WTC11 (cell line): Measurements from ENCODE around the gene ERVMER34-1. TPM values are rescaled to one million over a fixed set of nuclear protein-coding genes. Genes with fewer than 3 reads are reported as not detected.

Source experiments
- CBFB ChIP-seq: sonication (generic); formaldehyde crosslinking; IDR thresholded peaks from 2 replicates; pipeline ENCODE4 v1.8.1; 2022; ENCODE audit warnings: mild to moderate bottlenecking, low read depth, missing genetic modification reagents
- ETV6 ChIP-seq: sonication (generic); formaldehyde crosslinking; IDR thresholded peaks from 2 replicates; pipeline ENCODE4 v1.8.1; 2022; ENCODE audit warnings: mild to moderate bottlenecking, missing genetic modification reagents
- GRHL2 ChIP-seq: fragments of 250-450 bp; sonication (Bioruptor Pico); IDR thresholded peaks from 2 replicates; pipeline ENCODE4 v1.8.0; 2022; ENCODE audit warnings: mild to moderate bottlenecking, moderate library complexity; ENCODE audit not compliant: insufficient replicate concordance, severe bottlenecking
- GTF2I ChIP-seq: fragments of 250-450 bp; sonication (Bioruptor Pico); conservative IDR thresholded peaks from 2 replicates; pipeline ENCODE4 v1.4.0; 2021; ENCODE audit warnings: mild to moderate bottlenecking
- HMGA2 ChIP-seq: fragments of 250-450 bp; sonication (Bioruptor Pico); IDR thresholded peaks from 2 replicates; pipeline ENCODE4 v1.4.0; 2021; ENCODE audit warnings: mild to moderate bottlenecking, moderate library complexity
- MXD4 ChIP-seq: fragments of 250-450 bp; sonication (Bioruptor Pico); IDR thresholded peaks from 2 replicates; pipeline ENCODE4 v1.8.0; 2021; ENCODE audit warnings: mild to moderate bottlenecking, moderate library complexity, borderline replicate concordance
- NR2C2 ChIP-seq: sonication (generic); formaldehyde crosslinking; IDR thresholded peaks from 2 replicates; pipeline ENCODE4 v1.8.0; 2022; ENCODE audit warnings: mild to moderate bottlenecking, missing genetic modification reagents
- NR3C1 ChIP-seq: sonication (generic); formaldehyde crosslinking; conservative IDR thresholded peaks from 2 replicates; pipeline ENCODE4 v1.8.1; 2023; ENCODE audit warnings: low read depth, mild to moderate bottlenecking, missing genetic modification reagents
- SMAD4 ChIP-seq: sonication (generic); formaldehyde crosslinking; IDR thresholded peaks from 2 replicates; pipeline ENCODE4 v1.8.0; 2022; ENCODE audit warnings: mild to moderate bottlenecking, missing genetic modification reagents
- SOX15 ChIP-seq: fragments of 250-450 bp; sonication (Bioruptor Pico); IDR thresholded peaks from 2 replicates; pipeline ENCODE4 v1.9.0; 2021; ENCODE audit warnings: mild to moderate bottlenecking
- SP1 ChIP-seq: sonication (generic); formaldehyde crosslinking; conservative IDR thresholded peaks from 2 replicates; pipeline ENCODE4 v1.8.1; 2022; ENCODE audit warnings: missing genetic modification reagents
- ZNF138 ChIP-seq: sonication (generic); formaldehyde crosslinking; conservative IDR thresholded peaks from 2 replicates; pipeline ENCODE4 v1.8.1; 2022; ENCODE audit warnings: mild to moderate bottlenecking, moderate library complexity, missing genetic modification reagents
- ZNF263 ChIP-seq: sonication (generic); formaldehyde crosslinking; IDR thresholded peaks from 2 replicates; pipeline ENCODE4 v1.8.1; 2022; ENCODE audit warnings: low read depth, mild to moderate bottlenecking, moderate library complexity, missing genetic modification reagents
- ZNF317 ChIP-seq: sonication (generic); formaldehyde crosslinking; IDR thresholded peaks from 2 replicates; pipeline ENCODE4 v1.8.1; 2023; ENCODE audit warnings: low read depth, mild to moderate bottlenecking, moderate library complexity, missing genetic modification reagents, borderline replicate concordance
- total RNA-seq: library from RNA; stranded (reverse); gene quantifications from 3 replicates; pipeline ENCODE4 v1.2.3, GENCODE V29; 2021
- TF ChIP-seq, protein P1 (sequence below): fragments of 250-450 bp; sonication (Bioruptor Pico); IDR thresholded peaks from 2 replicates; pipeline ENCODE4 v1.9.0; 2021; ENCODE audit warnings: mild to moderate bottlenecking
- TF ChIP-seq, protein P2 (sequence below): sonication (generic); formaldehyde crosslinking; IDR thresholded peaks from 2 replicates; pipeline ENCODE4 v1.8.1; 2023; ENCODE audit warnings: mild to moderate bottlenecking, missing genetic modification reagents
- TF ChIP-seq, protein P3 (sequence below): sonication (generic); formaldehyde crosslinking; IDR thresholded peaks from 2 replicates; pipeline ENCODE4 v1.8.1; 2023; ENCODE audit warnings: mild to moderate bottlenecking, missing genetic modification reagents, moderate library complexity
- TF ChIP-seq, protein P4 (sequence below): sonication (generic); formaldehyde crosslinking; IDR thresholded peaks from 2 replicates; pipeline ENCODE4 v1.8.1; 2022; ENCODE audit warnings: missing genetic modification reagents, borderline replicate concordance
- TF ChIP-seq, protein P5 (sequence below): sonication (generic); formaldehyde crosslinking; IDR thresholded peaks from 2 replicates; pipeline ENCODE4 v1.8.0; 2023; ENCODE audit warnings: missing genetic modification reagents
- TF ChIP-seq, protein P6 (sequence below): sonication (generic); formaldehyde crosslinking; IDR thresholded peaks from 2 replicates; pipeline ENCODE4 v1.8.0; 2022; ENCODE audit warnings: missing genetic modification reagents
- TF ChIP-seq, protein P7 (sequence below): sonication (generic); formaldehyde crosslinking; IDR thresholded peaks from 2 replicates; pipeline ENCODE4 v1.8.0; 2022; ENCODE audit warnings: mild to moderate bottlenecking, missing genetic modification reagents

Gene ERVMER34-1
- total RNA-seq, 1 experiment from 2014 or later = 14.6 TPM

DNA sequence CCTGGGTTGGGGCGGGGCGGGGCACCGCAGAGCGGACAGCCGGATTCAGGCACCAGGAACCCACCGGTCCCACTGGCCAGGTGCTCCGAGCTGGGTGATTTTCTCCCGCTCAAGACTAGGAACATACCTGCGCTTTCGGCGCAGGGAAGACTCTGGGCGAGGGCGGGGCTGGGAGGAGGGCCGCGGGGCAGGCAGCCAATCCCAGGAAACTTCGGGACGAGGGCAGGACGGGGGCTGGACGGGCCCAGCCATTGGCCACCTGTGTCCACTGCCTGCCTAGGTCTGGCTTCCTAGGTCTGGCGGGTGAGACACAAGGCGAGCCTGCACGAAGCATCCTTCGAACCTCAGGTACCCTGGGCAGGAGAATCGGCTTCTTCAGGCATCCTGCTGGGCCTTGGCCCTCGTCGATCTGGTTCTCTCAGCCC, 274 bp upstream of the ERVMER34-1 start (continued):
- TF ChIP-seq, protein P1, sequence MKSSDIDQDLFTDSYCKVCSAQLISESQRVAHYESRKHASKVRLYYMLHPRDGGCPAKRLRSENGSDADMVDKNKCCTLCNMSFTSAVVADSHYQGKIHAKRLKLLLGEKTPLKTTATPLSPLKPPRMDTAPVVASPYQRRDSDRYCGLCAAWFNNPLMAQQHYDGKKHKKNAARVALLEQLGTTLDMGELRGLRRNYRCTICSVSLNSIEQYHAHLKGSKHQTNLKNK (CRISPR knock-in tag) = no peak
- TF ChIP-seq, protein P2, sequence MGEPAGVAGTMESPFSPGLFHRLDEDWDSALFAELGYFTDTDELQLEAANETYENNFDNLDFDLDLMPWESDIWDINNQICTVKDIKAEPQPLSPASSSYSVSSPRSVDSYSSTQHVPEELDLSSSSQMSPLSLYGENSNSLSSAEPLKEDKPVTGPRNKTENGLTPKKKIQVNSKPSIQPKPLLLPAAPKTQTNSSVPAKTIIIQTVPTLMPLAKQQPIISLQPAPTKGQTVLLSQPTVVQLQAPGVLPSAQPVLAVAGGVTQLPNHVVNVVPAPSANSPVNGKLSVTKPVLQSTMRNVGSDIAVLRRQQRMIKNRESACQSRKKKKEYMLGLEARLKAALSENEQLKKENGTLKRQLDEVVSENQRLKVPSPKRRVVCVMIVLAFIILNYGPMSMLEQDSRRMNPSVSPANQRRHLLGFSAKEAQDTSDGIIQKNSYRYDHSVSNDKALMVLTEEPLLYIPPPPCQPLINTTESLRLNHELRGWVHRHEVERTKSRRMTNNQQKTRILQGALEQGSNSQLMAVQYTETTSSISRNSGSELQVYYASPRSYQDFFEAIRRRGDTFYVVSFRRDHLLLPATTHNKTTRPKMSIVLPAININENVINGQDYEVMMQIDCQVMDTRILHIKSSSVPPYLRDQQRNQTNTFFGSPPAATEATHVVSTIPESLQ (CRISPR knock-in tag) = no peak
- TF ChIP-seq, protein P3, sequence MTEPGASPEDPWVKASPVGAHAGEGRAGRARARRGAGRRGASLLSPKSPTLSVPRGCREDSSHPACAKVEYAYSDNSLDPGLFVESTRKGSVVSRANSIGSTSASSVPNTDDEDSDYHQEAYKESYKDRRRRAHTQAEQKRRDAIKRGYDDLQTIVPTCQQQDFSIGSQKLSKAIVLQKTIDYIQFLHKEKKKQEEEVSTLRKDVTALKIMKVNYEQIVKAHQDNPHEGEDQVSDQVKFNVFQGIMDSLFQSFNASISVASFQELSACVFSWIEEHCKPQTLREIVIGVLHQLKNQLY = no peak
- TF ChIP-seq SMAD4 (CRISPR knock-in tag) = no peak
- no peak for TF ChIP-seq GRHL2
- TF ChIP-seq, protein P4, sequence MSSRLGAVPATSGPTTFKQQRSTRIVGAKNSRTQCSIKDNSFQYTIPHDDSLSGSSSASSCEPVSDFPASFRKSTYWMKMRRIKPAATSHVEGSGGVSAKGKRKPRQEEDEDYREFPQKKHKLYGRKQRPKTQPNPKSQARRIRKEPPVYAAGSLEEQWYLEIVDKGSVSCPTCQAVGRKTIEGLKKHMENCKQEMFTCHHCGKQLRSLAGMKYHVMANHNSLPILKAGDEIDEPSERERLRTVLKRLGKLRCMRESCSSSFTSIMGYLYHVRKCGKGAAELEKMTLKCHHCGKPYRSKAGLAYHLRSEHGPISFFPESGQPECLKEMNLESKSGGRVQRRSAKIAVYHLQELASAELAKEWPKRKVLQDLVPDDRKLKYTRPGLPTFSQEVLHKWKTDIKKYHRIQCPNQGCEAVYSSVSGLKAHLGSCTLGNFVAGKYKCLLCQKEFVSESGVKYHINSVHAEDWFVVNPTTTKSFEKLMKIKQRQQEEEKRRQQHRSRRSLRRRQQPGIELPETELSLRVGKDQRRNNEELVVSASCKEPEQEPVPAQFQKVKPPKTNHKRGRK = no peak
- TF ChIP-seq, protein P5, sequence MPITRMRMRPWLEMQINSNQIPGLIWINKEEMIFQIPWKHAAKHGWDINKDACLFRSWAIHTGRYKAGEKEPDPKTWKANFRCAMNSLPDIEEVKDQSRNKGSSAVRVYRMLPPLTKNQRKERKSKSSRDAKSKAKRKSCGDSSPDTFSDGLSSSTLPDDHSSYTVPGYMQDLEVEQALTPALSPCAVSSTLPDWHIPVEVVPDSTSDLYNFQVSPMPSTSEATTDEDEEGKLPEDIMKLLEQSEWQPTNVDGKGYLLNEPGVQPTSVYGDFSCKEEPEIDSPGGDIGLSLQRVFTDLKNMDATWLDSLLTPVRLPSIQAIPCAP (CRISPR knock-in tag) = peak; percentile 70
- peak; percentile 84 for TF ChIP-seq SP1 (CRISPR knock-in tag)
- TF ChIP-seq ZNF263 (CRISPR knock-in tag) = peak; percentile 55; the same call in 1 of the 2 replicates
- peak; percentile 66; the same call in 1 of the 2 replicates for TF ChIP-seq NR2C2
- peak; percentile 92 for TF ChIP-seq ETV6 (CRISPR knock-in tag)
- TF ChIP-seq NR3C1 (CRISPR knock-in tag) = no peak
- no peak for TF ChIP-seq HMGA2 (CRISPR knock-in tag)
- 0 out of 2 replicates have a peak, but pooled peaks have one; percentile 29 for TF ChIP-seq ZNF317
- TF ChIP-seq, protein P6, sequence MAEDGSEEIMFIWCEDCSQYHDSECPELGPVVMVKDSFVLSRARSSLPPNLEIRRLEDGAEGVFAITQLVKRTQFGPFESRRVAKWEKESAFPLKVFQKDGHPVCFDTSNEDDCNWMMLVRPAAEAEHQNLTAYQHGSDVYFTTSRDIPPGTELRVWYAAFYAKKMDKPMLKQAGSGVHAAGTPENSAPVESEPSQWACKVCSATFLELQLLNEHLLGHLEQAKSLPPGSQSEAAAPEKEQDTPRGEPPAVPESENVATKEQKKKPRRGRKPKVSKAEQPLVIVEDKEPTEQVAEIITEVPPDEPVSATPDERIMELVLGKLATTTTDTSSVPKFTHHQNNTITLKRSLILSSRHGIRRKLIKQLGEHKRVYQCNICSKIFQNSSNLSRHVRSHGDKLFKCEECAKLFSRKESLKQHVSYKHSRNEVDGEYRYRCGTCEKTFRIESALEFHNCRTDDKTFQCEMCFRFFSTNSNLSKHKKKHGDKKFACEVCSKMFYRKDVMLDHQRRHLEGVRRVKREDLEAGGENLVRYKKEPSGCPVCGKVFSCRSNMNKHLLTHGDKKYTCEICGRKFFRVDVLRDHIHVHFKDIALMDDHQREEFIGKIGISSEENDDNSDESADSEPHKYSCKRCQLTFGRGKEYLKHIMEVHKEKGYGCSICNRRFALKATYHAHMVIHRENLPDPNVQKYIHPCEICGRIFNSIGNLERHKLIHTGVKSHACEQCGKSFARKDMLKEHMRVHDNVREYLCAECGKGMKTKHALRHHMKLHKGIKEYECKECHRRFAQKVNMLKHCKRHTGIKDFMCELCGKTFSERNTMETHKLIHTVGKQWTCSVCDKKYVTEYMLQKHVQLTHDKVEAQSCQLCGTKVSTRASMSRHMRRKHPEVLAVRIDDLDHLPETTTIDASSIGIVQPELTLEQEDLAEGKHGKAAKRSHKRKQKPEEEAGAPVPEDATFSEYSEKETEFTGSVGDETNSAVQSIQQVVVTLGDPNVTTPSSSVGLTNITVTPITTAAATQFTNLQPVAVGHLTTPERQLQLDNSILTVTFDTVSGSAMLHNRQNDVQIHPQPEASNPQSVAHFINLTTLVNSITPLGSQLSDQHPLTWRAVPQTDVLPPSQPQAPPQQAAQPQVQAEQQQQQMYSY (CRISPR knock-in tag) = peak; percentile 49
- no peak for TF ChIP-seq CBFB
- peak; percentile 92 for TF ChIP-seq ZNF138 (CRISPR knock-in tag)
- no peak for TF ChIP-seq MXD4 (CRISPR knock-in tag)
- no peak for TF ChIP-seq SOX15 (CRISPR knock-in tag)
- no peak for TF ChIP-seq GTF2I
- TF ChIP-seq, protein P7, sequence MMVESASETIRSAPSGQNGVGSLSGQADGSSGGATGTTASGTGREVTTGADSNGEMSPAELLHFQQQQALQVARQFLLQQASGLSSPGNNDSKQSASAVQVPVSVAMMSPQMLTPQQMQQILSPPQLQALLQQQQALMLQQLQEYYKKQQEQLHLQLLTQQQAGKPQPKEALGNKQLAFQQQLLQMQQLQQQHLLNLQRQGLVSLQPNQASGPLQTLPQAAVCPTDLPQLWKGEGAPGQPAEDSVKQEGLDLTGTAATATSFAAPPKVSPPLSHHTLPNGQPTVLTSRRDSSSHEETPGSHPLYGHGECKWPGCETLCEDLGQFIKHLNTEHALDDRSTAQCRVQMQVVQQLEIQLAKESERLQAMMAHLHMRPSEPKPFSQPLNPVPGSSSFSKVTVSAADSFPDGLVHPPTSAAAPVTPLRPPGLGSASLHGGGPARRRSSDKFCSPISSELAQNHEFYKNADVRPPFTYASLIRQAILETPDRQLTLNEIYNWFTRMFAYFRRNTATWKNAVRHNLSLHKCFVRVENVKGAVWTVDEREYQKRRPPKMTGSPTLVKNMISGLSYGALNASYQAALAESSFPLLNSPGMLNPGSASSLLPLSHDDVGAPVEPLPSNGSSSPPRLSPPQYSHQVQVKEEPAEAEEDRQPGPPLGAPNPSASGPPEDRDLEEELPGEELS = peak; percentile 97
